ENCODE measurements around the gene ACAP2.

DNA sequence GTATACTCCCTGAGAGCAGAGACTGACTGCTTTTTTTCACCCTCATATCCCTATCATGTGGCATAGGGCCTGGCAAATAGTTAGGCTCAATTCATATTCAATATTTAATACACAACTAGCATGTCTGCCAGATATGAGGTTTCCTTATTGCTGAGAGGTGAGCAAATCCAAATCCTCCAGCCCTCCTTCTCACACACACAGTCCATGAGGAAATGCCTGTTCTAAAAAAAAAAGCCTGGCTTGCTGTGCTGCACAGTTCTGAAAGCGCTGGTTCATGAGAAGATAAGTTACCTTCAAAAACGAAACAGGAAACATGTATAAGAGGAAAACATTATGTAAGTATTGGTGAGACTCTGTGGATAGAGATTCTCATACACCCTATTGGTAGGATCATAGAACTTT is 15.5 kb upstream of the ACAP2 start:
- TF ChIP-seq, protein P1, sequence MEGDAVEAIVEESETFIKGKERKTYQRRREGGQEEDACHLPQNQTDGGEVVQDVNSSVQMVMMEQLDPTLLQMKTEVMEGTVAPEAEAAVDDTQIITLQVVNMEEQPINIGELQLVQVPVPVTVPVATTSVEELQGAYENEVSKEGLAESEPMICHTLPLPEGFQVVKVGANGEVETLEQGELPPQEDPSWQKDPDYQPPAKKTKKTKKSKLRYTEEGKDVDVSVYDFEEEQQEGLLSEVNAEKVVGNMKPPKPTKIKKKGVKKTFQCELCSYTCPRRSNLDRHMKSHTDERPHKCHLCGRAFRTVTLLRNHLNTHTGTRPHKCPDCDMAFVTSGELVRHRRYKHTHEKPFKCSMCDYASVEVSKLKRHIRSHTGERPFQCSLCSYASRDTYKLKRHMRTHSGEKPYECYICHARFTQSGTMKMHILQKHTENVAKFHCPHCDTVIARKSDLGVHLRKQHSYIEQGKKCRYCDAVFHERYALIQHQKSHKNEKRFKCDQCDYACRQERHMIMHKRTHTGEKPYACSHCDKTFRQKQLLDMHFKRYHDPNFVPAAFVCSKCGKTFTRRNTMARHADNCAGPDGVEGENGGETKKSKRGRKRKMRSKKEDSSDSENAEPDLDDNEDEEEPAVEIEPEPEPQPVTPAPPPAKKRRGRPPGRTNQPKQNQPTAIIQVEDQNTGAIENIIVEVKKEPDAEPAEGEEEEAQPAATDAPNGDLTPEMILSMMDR (conservative IDR thresholded peaks at IDR 0.05; ENCODE audit: low read length) = no peak
- TF ChIP-seq EZH2phosphoT487 (IDR thresholded peaks at IDR 0.05; ENCODE audit: borderline replicate concordance, low read depth, low read length) = no peak

All from OCI-LY7 (cell line).